SK-N-SH treated with all-trans-retinoic acid at 6 μM for 48 hours (cell line): ENCODE data around the gene IGDCC3.

Experiments
- ATAC-seq: fragments of 200-7000 bp; cut with Tn5 transposase; 3 replicates; pipeline ENCODE4 v1.9.1; 2020; ENCODE audit warnings: mild to moderate bottlenecking, moderate library complexity
- ARNTL ChIP-seq: fragments of 450-650 bp; formaldehyde crosslinking; IDR thresholded peaks from 2 replicates; pipeline ENCODE4 v1.5.0; 2020; ENCODE audit warnings: low read depth, mild to moderate bottlenecking, moderate library complexity, borderline replicate concordance
- BACH2 ChIP-seq: fragments of 250-450 bp; sonication (Bioruptor Pico); IDR thresholded peaks from 2 replicates; pipeline ENCODE4 v1.9.0; 2021; ENCODE audit warnings: mild to moderate bottlenecking, borderline replicate concordance
- CREB5 ChIP-seq: fragments of 250-450 bp; sonication (Bioruptor Pico); IDR thresholded peaks from 2 replicates; pipeline ENCODE4 v1.5.1; 2020; ENCODE audit warnings: low read depth, mild to moderate bottlenecking, moderate library complexity
- CSRNP3 ChIP-seq: fragments of 250-450 bp; sonication (Bioruptor Pico); IDR thresholded peaks from 2 replicates; pipeline ENCODE4 v1.5.1; 2021; ENCODE audit warnings: mild to moderate bottlenecking, moderate library complexity
- ESRRG ChIP-seq: fragments of 250-450 bp; sonication (Bioruptor Pico); IDR thresholded peaks from 2 replicates; pipeline ENCODE4 v1.6.1; 2021; ENCODE audit warnings: mild to moderate bottlenecking
- GLIS3 ChIP-seq: fragments of 250-450 bp; sonication (Bioruptor Pico); IDR thresholded peaks from 2 replicates; pipeline ENCODE4 v1.5.0; 2020; ENCODE audit warnings: mild to moderate bottlenecking, moderate library complexity
- ISL1 ChIP-seq: fragments of 250-450 bp; sonication (Bioruptor Pico); IDR thresholded peaks from 2 replicates; pipeline ENCODE4 v2.1.2; 2022; ENCODE audit warnings: mild to moderate bottlenecking, moderate library complexity
- OSR1 ChIP-seq: fragments of 250-450 bp; sonication (Bioruptor Pico); IDR thresholded peaks from 2 replicates; pipeline ENCODE4 v1.8.0; 2022; ENCODE audit warnings: moderate library complexity, mild to moderate bottlenecking, inconsistent platforms
- PATZ1 ChIP-seq: fragments of 250-450 bp; sonication (Bioruptor Pico); IDR thresholded peaks from 2 replicates; pipeline ENCODE4 v1.8.0; 2020; ENCODE audit warnings: mild to moderate bottlenecking, moderate library complexity, borderline replicate concordance
- POU6F1 ChIP-seq: fragments of 250-450 bp; sonication (Bioruptor Pico); IDR thresholded peaks from 2 replicates; pipeline ENCODE4 v1.8.0; 2021; ENCODE audit warnings: low read depth, mild to moderate bottlenecking, moderate library complexity, borderline replicate concordance
- PPARA ChIP-seq: fragments of 250-450 bp; sonication (Bioruptor Pico); IDR thresholded peaks from 2 replicates; pipeline ENCODE4 v1.5.0; 2020; ENCODE audit warnings: mild to moderate bottlenecking, borderline replicate concordance
- RARB ChIP-seq: fragments of 250-450 bp; sonication (Bioruptor Pico); IDR thresholded peaks from 2 replicates; pipeline ENCODE4 v1.8.0; 2021; ENCODE audit warnings: mild to moderate bottlenecking, moderate library complexity
- SNAI2 ChIP-seq: fragments of 250-450 bp; sonication (Bioruptor Pico); IDR thresholded peaks from 2 replicates; pipeline ENCODE4 v1.5.0; 2020; ENCODE audit warnings: mild to moderate bottlenecking, moderate library complexity
- TCF4 ChIP-seq: fragments of 250-450 bp; sonication (Bioruptor Pico); IDR thresholded peaks from 2 replicates; pipeline ENCODE4 v1.8.0; 2021; ENCODE audit warnings: mild to moderate bottlenecking, moderate library complexity, borderline replicate concordance
- TOX ChIP-seq: fragments of 250-450 bp; sonication (Bioruptor Pico); IDR thresholded peaks from 2 replicates; pipeline ENCODE4 v1.8.0; 2021; ENCODE audit warnings: mild to moderate bottlenecking, moderate library complexity, borderline replicate concordance
- TSHZ2 ChIP-seq: fragments of 250-450 bp; sonication (Bioruptor Pico); IDR thresholded peaks from 2 replicates; pipeline ENCODE4 v1.5.0; 2020; ENCODE audit warnings: mild to moderate bottlenecking, moderate library complexity
- ZC3H10 ChIP-seq: fragments of 250-450 bp; sonication (Bioruptor Pico); IDR thresholded peaks from 2 replicates; pipeline ENCODE4 v1.5.1; 2021; ENCODE audit warnings: mild to moderate bottlenecking, moderate library complexity
- ZFP3 ChIP-seq: fragments of 250-450 bp; sonication (Bioruptor Pico); IDR thresholded peaks from 2 replicates; pipeline ENCODE4 v1.5.0; 2020; ENCODE audit warnings: mild to moderate bottlenecking, moderate library complexity
- ZNF565 ChIP-seq: fragments of 450-650 bp; formaldehyde crosslinking; conservative IDR thresholded peaks from 2 replicates; pipeline ENCODE4 v1.5.0; 2020; ENCODE audit warnings: low read depth, mild to moderate bottlenecking, moderate library complexity
- ZNF70 ChIP-seq: fragments of 450-650 bp; formaldehyde crosslinking; IDR thresholded peaks from 2 replicates; pipeline ENCODE4 v1.5.0; 2020; ENCODE audit warnings: mild to moderate bottlenecking, moderate library complexity
- ZNF8 ChIP-seq: fragments of 450-650 bp; formaldehyde crosslinking; IDR thresholded peaks from 2 replicates; pipeline ENCODE4 v1.5.0; 2020; ENCODE audit warnings: mild to moderate bottlenecking, moderate library complexity

IGDCC3 gene

GRCh38 chr15:65410972-65411371, 33.2 kb upstream of the IGDCC3 start:
- no peak for TF ChIP-seq SNAI2 (CRISPR knock-in tag)
- no peak for TF ChIP-seq TOX (CRISPR knock-in tag)
- no peak for TF ChIP-seq ISL1 (CRISPR knock-in tag)
- TF ChIP-seq GLIS3 (CRISPR knock-in tag), result no peak
- no peak for TF ChIP-seq CSRNP3 (CRISPR knock-in tag)
- TF ChIP-seq TSHZ2, result no peak
- TF ChIP-seq POU6F1 (CRISPR knock-in tag), result no peak
- TF ChIP-seq RARB (CRISPR knock-in tag), result no peak
- no peak for TF ChIP-seq ZFP3 (CRISPR knock-in tag)
- no peak for TF ChIP-seq CREB5
- TF ChIP-seq PPARA (CRISPR knock-in tag), result no peak
- no peak; the same call in 2 of the 3 replicates for ATAC-seq

- ATAC-seq, result no peak
- TF ChIP-seq ZNF565 (CRISPR knock-in tag) (no peak), TOX (CRISPR knock-in tag) (no peak), TCF4 (CRISPR knock-in tag) (no peak), PATZ1 (CRISPR knock-in tag) (no peak), OSR1 (CRISPR knock-in tag) (no peak), ESRRG (CRISPR knock-in tag) (no peak), POU6F1 (CRISPR knock-in tag) (no peak), ARNTL (no peak), ZNF70 (CRISPR knock-in tag) (no peak), ZNF8 (CRISPR knock-in tag) (no peak), BACH2 (CRISPR knock-in tag) (no peak), ZC3H10 (CRISPR knock-in tag) (no peak), TSHZ2 (no peak), GLIS3 (CRISPR knock-in tag) (no peak), CSRNP3 (CRISPR knock-in tag) (no peak), CREB5 (no peak), RARB (CRISPR knock-in tag) (no peak)
Measured at GRCh38 chr15:65410036-65410435, 32.2 kb upstream of the IGDCC3 start.
